ENCODE results near the gene FLOT2. TPM values are rescaled to one million over a fixed set of nuclear protein-coding genes. Genes with fewer than 3 reads are reported as not detected.
A peak's percentile ranks its signal among the peaks of the same experiment; 100 is the strongest.

FLOT2 gene
- total and polyA plus RNA-seq, 8 donors = 32.1 to 65.2 (median 36.9) TPM

DNA sequence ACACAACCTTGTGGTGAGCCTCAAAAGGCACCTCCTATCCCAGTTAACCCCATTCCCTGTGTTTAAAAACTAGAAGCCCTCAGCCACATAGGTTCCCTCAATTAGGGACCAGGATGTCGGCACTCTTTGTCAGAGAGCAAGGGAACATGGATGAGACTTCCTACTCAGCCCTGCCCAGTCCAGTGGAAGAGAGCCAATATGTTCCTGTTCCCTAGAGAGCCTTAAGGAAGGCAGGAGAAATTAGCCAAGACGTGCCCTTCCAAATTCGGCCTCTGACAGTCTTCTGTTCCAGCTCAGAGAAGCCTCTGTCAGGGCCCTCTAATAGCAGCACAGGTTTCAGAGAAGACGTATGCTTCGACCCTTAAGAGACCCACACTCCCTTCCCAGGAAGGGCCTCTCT, 19.9 kb upstream of the FLOT2 start:
- TF ChIP-seq, protein P1, sequence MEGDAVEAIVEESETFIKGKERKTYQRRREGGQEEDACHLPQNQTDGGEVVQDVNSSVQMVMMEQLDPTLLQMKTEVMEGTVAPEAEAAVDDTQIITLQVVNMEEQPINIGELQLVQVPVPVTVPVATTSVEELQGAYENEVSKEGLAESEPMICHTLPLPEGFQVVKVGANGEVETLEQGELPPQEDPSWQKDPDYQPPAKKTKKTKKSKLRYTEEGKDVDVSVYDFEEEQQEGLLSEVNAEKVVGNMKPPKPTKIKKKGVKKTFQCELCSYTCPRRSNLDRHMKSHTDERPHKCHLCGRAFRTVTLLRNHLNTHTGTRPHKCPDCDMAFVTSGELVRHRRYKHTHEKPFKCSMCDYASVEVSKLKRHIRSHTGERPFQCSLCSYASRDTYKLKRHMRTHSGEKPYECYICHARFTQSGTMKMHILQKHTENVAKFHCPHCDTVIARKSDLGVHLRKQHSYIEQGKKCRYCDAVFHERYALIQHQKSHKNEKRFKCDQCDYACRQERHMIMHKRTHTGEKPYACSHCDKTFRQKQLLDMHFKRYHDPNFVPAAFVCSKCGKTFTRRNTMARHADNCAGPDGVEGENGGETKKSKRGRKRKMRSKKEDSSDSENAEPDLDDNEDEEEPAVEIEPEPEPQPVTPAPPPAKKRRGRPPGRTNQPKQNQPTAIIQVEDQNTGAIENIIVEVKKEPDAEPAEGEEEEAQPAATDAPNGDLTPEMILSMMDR (IDR thresholded peaks at IDR 0.05) = no peak
- Histone ChIP-seq H3K4me1 (peaks cover 0 to 1% (median 0%) of the 10 kb centered on the region in 3 donors), H3K27me3 (no peaks in the 10 kb centered on the region), H3K9me3 (no peaks in the 10 kb centered on the region), H3K27ac (no peak overlapping the region), H3K4me3 (no peak overlapping the region), H3K36me3 (peaks cover 8 to 98% (median 72%) of the 10 kb centered on the region in 3 donors)
- ATAC-seq = no peak
- intact Hi-C loops (cut with DNase I) = loop anchor here in 1 of 3 donors (10.0 kb wide), 1 partner anchor 253 kb away; the partner anchor contains the start of genes SDF2 and SUPT6H
- no peak for DNase-seq
- FAIRE-seq = no peak
- 79 to 89% methylated on average over 5 of the region's 5 CpGs for WGBS, 2 donors

DNA sequence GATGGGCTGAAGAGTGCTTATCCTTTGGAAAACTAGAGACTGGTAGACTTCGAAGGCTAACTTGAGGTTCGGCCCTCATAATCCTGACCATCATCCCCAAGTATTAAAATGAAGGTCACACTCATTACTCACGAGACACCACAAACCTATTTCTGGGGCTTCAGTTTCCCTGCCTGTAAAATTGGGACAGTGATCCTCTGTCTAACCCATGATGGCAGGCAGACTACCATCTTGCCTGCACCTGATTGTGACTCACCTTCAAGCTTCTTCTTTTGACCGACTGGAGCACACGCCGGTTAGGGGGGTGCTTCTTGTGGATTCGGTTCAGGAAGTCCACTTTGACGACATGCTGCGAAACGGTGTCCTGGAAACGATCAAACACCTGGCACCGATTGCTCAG, 19.5 kb upstream of the FLOT2 start:
- Histone ChIP-seq H3K4me1 (peaks cover 0 to 5% (median 0%) of the 10 kb centered on the region in 3 donors), H3K36me3 (peaks cover 8 to 98% (median 73%) of the 10 kb centered on the region in 3 donors), H3K27ac (no peak overlapping the region), H3K27me3 (no peaks in the 10 kb centered on the region), H3K9me3 (no peaks in the 10 kb centered on the region), H3K4me3 (no peak overlapping the region)
- TF ChIP-seq, protein P1 (IDR thresholded peaks at IDR 0.05) = no peak
- DNase-seq (no peak), FAIRE-seq (no peak), ATAC-seq (no peak)
- WGBS, 2 donors = 84 to 91% methylated on average over 12 of the region's 12 CpGs
- intact Hi-C loops (cut with DNase I) = loop anchor here in 1 of 3 donors (10.0 kb wide), 1 partner anchor 252 kb away; the partner anchor contains the start of genes SDF2 and SUPT6H

DNA sequence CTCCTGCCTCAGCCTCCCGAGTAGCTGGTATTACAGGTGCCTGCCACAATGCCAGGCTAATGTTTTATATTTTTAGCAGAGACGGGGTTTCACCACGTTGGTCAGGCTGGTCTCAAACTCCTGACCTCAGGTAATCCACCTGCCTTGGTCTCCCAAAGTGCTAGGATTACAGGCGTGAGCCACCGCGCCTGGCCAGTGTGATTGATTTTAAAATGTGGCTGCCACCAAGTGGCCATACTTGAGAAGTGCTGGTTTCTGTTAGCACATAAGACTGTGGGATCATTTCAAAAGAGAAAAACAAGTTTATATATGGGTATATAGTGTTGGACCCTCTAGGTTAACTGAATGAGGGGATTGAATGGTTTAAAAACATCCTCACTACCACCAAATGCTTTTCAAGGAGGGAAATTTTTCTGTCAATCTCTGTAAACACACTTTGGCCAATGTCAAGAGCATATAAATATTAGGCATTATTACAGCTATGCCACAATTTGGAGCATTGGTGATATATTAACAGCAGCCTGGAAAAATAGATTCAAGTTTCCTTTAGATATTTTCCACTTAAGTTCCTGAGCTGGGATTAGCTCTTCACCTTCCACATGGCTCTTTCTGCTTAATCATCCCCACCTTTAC, 18.9 kb upstream of the FLOT2 start:
- Histone ChIP-seq H3K36me3 (peaks cover 8 to 98% (median 77%) of the 10 kb centered on the region in 3 donors), H3K4me1 (peaks cover 0 to 5% (median 0%) of the 10 kb centered on the region in 3 donors), H3K27me3 (no peaks in the 10 kb centered on the region), H3K4me3 (no peak overlapping the region), H3K27ac (no peak overlapping the region), H3K9me3 (no peaks in the 10 kb centered on the region)
- WGBS, 2 donors = 40 to 44% methylated on average over 6 of the region's 6 CpGs
- intact Hi-C loops (cut with DNase I) = loop anchor here in 1 of 3 donors (10.0 kb wide), 1 partner anchor 252 kb away; the partner anchor contains the start of genes SDF2 and SUPT6H
- DNase-seq (peak in 1 of 6 donors; percentile 52), FAIRE-seq (no peak), ATAC-seq (peak; percentile 59 to 85 (median 85))
- TF ChIP-seq, protein P1 (IDR thresholded peaks at IDR 0.05) = peak; percentile 33 to 57 (median 39)

DNA sequence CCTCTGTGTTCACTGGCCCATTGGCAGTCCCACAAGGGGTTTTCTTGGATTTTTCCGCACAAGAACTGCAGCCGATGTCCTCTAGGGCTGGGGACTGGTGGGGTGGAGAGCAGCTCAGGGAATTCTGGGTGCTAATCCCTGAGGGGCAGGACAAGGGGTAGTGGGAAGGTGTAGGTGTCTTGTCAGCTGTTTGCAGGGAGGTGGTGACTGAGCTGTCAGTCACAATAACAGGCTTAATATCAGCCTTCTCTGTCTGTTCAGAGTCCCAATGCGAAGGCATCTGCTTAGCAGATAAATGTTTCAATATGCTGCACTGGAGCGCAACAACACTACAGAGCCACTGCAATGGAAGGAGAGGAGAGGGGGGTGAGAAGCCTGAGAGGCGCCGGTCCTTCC, 15.4 kb upstream of the FLOT2 start:
- no peak overlapping the region for H3K27ac ChIP-seq
- H3K4me3 ChIP-seq = no peak overlapping the region
- FAIRE-seq (no peak), DNase-seq (no peak), ATAC-seq (no peak)
- no peaks in the 10 kb centered on the region for H3K27me3 ChIP-seq
- intact Hi-C loops (cut with DNase I) = loop anchor here in 1 of 3 donors (10.0 kb wide), 1 partner anchor 248 kb away; the partner anchor contains the start of genes SDF2 and SUPT6H
- TF ChIP-seq, protein P1 (IDR thresholded peaks at IDR 0.05) = no peak
- H3K36me3 ChIP-seq = peaks cover 10 to 97% (median 71%) of the 10 kb centered on the region in 3 donors
- no peaks in the 10 kb centered on the region for H3K9me3 ChIP-seq
- H3K4me1 ChIP-seq = peaks cover 0 to 5% (median 0%) of the 10 kb centered on the region in 3 donors
- 87 to 92% methylated on average over 6 of the region's 6 CpGs for WGBS, 2 donors
